ENCODE results near the gene DNASE1L1. TPM values are rescaled to one million over a fixed set of nuclear protein-coding genes. Genes with fewer than 3 reads are reported as not detected.

DNASE1L1 gene
- total RNA-seq, 1 donor from 2014 or later, result 40.8 TPM

- Mint-ChIP-seq H3K27ac (ENCODE audit: unreplicated experiment) (no peak overlapping the region), H3K36me3 (ENCODE audit: low read depth) (peaks cover 13% of the 10 kb centered on the region), H3K4me3 (ENCODE audit: unreplicated experiment) (no peak overlapping the region), H3K27me3 (ENCODE audit: low read depth) (no peaks in the 10 kb centered on the region), H3K9me3 (ENCODE audit: low read depth) (no peaks in the 10 kb centered on the region), H3K4me1 (ENCODE audit: low read depth) (peaks cover 4% of the 10 kb centered on the region)
- no peak for DNase-seq (ENCODE audit: low spot score)
- TF ChIP-seq CTCF (IDR thresholded peaks at IDR 0.05), result no peak
Measured at GRCh38 chrX:154352466-154352865, 56.6 kb downstream of the DNASE1L1 start.

- peaks cover 3% of the 10 kb centered on the region for H3K4me1 Mint-ChIP-seq (ENCODE audit: low read depth)
- no peaks in the 10 kb centered on the region for H3K27me3 Mint-ChIP-seq (ENCODE audit: low read depth)
- no peak for DNase-seq (ENCODE audit: low spot score)
- TF ChIP-seq CTCF (IDR thresholded peaks at IDR 0.05), result no peak
- H3K9me3 Mint-ChIP-seq (ENCODE audit: low read depth), result no peaks in the 10 kb centered on the region
- no peak overlapping the region for H3K27ac Mint-ChIP-seq (ENCODE audit: unreplicated experiment)
- no peak overlapping the region for H3K4me3 Mint-ChIP-seq (ENCODE audit: unreplicated experiment)
- H3K36me3 Mint-ChIP-seq (ENCODE audit: low read depth), result peaks cover 13% of the 10 kb centered on the region
Measured at GRCh38 chrX:154352012-154352401, 57.0 kb downstream of the DNASE1L1 start.

Small RNAs within 50 kb of the gene (microRNA-seq; reads per million reads assigned to microRNA genes)
- gene MIR6858 (ENCODE audit: borderline number of aligned reads), result 6.6 reads per million, percentile 9 among the genes with 10 or more reads in this experiment

Other genes with a start within 250 kb of the DNASE1L1 start
- gene OPN1MW, start 226.7 kb downstream of the DNASE1L1 start, total RNA-seq, result not detected in 3 replicates
- not detected in 3 replicates for gene OPN1MW2, start 189.5 kb downstream of the DNASE1L1 start, total RNA-seq
- not detected in 3 replicates for gene OPN1MW3, start 151.7 kb downstream of the DNASE1L1 start, total RNA-seq
- gene TEX28, start 114.1 kb downstream of the DNASE1L1 start, total RNA-seq, result not detected in 3 replicates
- not detected in 3 replicates for gene TKTL1, start 113.5 kb downstream of the DNASE1L1 start, total RNA-seq
- gene FLNA, start 34.6 kb downstream of the DNASE1L1 start, total RNA-seq, result 1,923 to 4,327 TPM (median 4,325 TPM) in 3 replicates
- gene EMD, start 30.0 kb downstream of the DNASE1L1 start, total RNA-seq, result 66.3 to 81.7 TPM (median 81.1 TPM) in 3 replicates
- 1,847 to 2,160 TPM (median 2,120 TPM) in 3 replicates for gene RPL10, start 10.9 kb downstream of the DNASE1L1 start, total RNA-seq
- 33.4 to 39.1 TPM (median 38.7 TPM) in 3 replicates for gene TAFAZZIN, start 2.3 kb upstream of the DNASE1L1 start, total RNA-seq
- 132 to 139 TPM (median 136 TPM) in 3 replicates for gene ATP6AP1, start 19.4 kb upstream of the DNASE1L1 start, total RNA-seq
- gene GDI1, start 27.9 kb upstream of the DNASE1L1 start, total RNA-seq, result 147 to 159 TPM (median 152 TPM) in 3 replicates
- gene FAM50A, start 34.9 kb upstream of the DNASE1L1 start, total RNA-seq, result 98.3 to 108 TPM (median 106 TPM) in 3 replicates
- gene PLXNA3, start 49.0 kb upstream of the DNASE1L1 start, total RNA-seq, result 187 to 212 TPM (median 205 TPM) in 3 replicates
- gene LAGE3, start 70.0 kb upstream of the DNASE1L1 start, total RNA-seq, result 17.7 to 25.4 TPM (median 19.8 TPM) in 3 replicates
- 20.8 to 21.2 TPM (median 20.8 TPM) in 3 replicates for gene UBL4A, start 77.4 kb upstream of the DNASE1L1 start, total RNA-seq
- gene SLC10A3, start 81.4 kb upstream of the DNASE1L1 start, total RNA-seq, result 26.8 to 28.9 TPM (median 28.9 TPM) in 3 replicates
- 35.7 to 38.5 TPM (median 36.5 TPM) in 3 replicates for gene FAM3A, start 107.0 kb upstream of the DNASE1L1 start, total RNA-seq
- gene G6PD, start 137.6 kb upstream of the DNASE1L1 start, total RNA-seq, result 63.9 to 165 TPM (median 67.6 TPM) in 3 replicates
- gene IKBKG, start 138.4 kb upstream of the DNASE1L1 start, total RNA-seq, result 21.6 to 28.3 TPM (median 22.4 TPM) in 3 replicates
- not detected in 3 replicates for gene CTAG1A, start 175.9 kb upstream of the DNASE1L1 start, total RNA-seq
- gene CTAG1B, start 210.0 kb upstream of the DNASE1L1 start, total RNA-seq, result not detected in 3 replicates
- not detected in 3 replicates for gene CTAG2, start 244.3 kb upstream of the DNASE1L1 start, total RNA-seq